ENCODE results near the gene MOCS3.
"Not testable (repeated sequence)": the region's sequence is repeated elsewhere in the genome, so short reads cannot be mapped to it uniquely, and the experiment has no call there.

Gene MOCS3

DNA sequence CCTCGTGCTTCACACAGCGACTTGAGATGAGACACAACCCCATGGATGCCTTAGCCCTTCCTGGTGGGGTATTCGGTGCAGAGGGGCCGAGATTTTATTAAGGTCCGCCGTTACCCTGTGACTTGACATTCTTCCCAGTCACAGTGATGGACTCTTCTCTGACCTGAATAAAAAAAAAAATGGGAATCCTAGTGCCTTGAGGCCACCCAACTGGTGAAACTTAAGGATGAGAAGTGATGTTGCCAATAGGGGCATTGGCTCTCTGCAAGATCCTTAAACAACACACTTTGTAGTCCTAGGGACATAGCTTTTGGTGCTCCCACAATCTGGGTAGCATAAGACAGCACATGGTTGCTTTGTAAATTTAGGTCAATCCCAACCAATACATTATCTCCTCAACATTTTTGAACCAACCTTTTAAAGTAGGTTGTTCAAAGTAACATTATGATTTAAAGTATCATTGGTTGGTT, 26.6 kb upstream of the MOCS3 start:
- DNase-seq (ENCODE audit: low read depth) = no peak

- no peak for DNase-seq (ENCODE audit: low read depth)
These were observed 25.8 kb upstream of the MOCS3 start for GRCh38 chr20:50932691-50933280.

DNA sequence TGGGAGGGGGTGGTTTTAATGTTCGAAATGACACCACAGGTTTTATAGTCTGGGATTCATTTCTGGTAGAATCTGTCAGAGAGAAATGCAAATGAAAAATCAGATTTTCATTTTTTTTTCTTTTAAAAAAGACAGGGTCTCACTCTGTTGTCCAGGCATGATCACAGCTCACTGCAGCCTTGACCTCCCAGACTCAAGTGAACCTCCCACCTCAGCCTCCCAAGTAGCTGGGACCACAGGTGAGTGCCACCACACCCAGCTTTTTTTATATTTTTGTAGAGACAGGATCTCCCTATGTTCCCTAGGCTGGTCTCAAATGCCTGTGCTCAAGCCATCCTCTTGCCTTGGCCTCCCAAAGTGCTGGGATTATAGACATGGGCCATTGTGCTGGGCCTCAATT, 25.0 kb upstream of the MOCS3 start:
- no peak for DNase-seq (ENCODE audit: low read depth)

DNA sequence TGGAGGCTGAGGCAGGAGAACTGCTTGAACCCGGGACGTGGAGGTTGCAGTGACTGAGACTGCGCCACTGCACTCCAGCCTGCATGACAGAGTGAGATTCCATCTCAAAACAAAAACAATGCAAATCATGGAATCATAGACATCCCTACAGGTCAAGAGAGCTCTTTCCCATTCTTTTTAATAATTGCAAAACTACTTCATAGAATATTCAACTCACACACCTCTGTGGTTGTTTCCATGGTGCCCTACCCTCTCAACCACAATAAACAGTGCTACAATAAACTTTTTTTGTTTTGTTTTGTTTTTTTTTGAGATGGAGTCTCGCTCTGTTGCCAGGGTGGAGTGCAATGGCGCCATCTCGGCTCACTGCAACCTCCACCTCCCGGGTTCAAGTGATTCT, 15.5 kb upstream of the MOCS3 start:
- no peak for DNase-seq (ENCODE audit: low read depth)

DNA sequence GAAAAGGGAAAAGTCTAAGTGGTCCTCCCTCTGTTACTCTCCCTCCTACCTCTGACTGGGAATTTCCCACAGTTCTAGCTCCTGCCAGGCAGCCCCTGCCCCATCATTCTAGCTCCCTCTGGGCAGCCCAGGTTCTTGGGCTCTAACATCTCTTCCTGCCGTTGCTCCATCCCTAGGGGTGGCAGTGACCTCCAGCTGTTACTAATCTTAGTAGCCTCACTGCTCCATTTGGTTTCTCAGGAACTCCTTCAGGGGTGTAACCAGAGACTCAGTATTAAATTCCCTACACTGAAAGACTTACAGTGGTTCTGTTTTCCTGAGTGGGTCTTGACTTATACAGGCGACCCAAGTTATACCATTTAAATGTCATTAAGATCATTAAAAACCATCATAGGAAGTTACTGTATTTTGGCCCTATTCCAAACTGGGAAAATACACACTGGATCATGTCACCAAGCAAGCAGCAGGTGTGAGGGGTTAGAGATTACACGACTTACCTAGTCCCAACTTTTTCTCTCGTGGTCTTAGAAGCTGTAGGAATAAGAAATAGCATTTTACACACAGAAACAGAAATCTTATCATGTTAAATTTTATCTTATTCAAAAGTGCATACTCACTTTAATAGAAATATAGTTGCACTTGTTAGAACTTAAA, 10.4 kb upstream of the MOCS3 start:
- no peak for DNase-seq (ENCODE audit: low read depth)

DNA sequence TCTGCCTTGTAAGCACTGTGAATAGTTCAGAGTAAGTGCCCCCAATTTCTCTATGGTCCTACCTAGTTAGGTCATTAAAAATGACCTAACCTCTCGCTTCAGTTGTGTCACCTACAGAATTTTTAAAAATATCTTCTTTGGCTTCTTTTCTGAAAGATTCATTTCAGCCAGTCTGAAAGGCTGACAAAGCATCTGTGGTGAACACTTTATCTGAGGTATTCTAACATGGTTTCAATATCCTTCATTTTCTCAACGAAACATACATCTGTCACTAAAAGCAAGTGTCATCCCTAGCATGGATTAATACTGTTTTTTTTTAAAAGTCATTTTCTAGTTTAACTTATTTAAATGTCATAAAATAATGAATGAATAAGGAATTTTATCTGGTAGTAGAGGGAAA, 5.4 kb upstream of the MOCS3 start:
- DNase-seq (ENCODE audit: low read depth) = no peak

DNA sequence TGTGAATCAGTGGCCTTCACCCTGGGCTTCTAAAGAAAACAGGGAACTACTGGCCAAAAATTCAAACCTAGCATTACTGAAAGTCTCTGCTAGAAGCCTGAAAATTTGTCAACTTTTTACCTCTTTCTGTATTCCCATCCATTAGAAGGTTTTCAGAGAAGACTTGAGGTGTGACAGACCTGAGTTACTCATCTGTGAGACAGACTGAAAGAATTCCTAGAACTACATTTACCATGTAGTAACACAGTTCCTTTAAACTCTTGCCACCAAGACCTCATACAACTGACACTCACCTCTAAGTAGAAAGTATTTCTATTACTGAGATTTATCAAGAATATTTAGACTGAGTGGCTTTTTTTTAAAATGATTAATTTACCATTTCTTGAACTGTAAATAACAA, 4.8 kb upstream of the MOCS3 start:
- no peak for DNase-seq (ENCODE audit: low read depth)

GRCh38 chr20:50957276-50957675, 1.3 kb upstream of the MOCS3 start:
- DNase-seq (ENCODE audit: low read depth) = no peak

DNA sequence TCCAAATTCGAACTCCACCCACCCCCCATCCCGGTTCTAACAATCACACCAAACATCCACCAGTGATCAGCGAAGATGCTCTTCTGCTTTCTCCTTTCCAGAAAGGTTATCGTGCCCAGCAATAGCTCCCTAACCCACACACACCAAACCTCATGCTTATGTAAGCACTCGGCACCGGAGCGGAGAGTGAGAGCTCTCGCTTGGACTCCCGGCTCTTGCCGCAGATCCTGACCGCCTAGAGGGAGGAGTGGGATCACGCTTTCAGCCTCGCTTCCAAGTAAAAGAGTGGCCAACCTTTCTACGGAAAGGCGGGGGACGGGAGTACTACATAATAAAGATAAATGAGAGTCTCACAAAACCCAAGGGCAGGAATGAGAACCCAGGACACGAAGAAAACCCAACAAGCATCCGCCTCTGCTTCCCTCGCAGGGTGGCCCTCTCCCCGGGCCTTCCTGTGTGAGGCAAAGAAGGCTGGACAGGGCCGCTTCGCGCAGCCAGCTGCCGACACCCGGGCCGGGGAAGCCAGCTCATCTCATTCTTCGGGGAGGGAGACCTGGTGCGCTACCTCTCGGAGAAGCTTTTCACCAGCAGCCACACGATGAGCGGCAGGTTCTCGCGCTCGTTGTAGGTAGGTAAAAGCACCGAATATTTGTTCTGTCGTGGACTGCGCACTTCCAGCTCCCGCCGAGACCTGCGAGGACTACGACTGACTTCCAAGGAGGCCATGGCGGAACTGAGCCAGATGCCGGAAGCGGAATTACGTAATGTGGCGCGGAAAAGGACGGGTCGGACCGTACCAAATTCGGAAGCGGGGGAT, 612 bp upstream of the MOCS3 start, which contains the start of gene DPM1:
DPM1 (minus strand) TSS at position 735 of the 817 bp plus-strand sequence; CDS start at position 726, 9 bp downstream.
- DNase-seq (ENCODE audit: low read depth) = peak; percentile 86

- no peak for DNase-seq (ENCODE audit: low read depth)
These were observed 1.0 kb downstream of the MOCS3 start for GRCh38 chr20:50959543-50960126.

DNA sequence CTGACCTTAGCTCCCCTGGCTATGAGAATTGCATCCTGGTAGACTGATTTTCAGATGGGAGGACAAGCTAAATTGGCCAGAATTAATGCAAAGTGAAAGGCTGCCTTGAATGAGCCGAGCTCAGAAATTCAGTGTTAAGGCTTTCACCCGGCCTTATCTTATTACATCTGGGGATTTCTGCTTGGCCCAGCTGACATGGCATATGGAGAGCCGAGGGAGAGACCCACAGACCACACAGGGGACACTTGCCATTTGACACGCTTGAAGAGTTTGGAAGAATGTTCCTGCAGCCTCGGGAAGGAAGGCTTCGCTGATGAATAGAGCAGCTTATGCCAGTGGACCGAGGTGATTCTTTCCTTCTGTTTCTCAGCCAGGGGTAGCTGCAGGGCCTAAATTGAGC, 9.0 kb downstream of the MOCS3 start:
- no peak for DNase-seq (ENCODE audit: low read depth)

- no peak for DNase-seq (ENCODE audit: low read depth)
These were observed 9.7 kb downstream of the MOCS3 start for GRCh38 chr20:50968289-50968688.

- DNase-seq (ENCODE audit: low read depth) = no peak
These were observed 10.8 kb downstream of the MOCS3 start for GRCh38 chr20:50969435-50969834.

- DNase-seq (ENCODE audit: low read depth) = no peak
These were observed 11.3 kb downstream of the MOCS3 start for GRCh38 chr20:50969912-50970311.

GRCh38 chr20:50975701-50976330, 17.2 kb downstream of the MOCS3 start:
- DNase-seq (ENCODE audit: low read depth) = no peak

DNA sequence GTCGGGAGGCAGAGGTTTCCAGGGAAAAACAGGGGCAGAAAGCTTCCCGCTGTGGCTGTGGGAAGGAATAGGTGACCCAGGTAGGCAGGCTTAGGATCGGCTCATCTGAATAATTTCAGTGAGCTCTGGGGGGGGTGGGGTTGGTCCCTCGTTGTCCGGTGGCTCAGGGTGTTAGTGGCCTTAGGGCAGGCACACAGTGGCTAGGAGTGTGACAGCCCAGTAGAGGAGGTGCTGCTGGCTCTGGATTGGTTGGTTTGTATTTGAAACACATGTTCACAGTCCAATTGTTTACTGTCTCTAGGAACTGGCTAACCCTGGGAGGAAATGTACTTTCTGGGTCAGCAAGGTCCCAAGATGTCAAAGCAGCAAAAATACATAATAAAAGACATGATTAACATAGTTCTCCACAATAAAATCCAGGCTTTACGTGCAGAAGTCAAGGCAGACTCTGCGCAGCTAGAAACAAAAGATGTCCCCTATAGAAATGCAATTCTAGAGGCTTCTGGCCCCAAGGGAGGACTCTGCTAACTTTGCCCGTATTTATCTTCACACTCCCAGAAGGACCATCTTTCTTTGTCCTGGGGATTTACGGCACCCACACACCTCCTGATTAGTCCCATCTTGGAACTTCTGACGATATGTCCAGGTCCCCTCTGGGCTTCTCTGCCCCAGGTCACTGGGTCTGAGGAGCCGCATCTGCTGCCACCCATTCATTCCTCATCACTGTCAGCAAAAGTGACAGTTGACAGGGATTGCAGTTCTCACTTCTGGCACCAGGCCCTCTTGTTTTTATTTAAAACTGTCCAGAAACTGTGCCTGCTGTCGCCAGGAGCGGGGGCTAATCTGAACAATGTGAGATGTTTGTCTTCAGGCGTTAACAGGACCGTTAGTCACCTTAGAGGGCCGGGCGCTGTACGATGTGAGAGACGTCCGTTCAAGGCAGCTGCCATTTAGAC, 18.7 kb downstream of the MOCS3 start:
- DNase-seq (ENCODE audit: low read depth) = no peak

DNA sequence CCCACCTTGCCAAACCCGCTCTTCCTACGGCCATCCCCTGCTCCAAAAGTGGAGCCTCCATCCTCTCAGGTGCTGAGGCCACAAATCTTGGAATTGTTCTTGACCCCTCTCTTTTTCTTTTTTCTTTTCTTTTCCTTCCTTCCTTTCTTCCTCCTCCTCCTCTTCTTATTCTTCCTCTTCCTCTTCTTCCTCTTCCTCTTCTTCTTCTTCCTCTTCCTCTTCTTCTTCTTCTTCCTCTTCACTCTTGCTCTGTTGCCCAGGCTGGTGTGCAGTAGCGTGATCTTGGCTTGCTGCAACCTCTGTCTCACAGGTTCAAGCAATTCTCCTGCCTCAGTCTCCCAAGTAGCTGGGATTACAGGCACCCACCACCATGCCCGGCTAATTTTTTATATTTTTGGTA, 19.9 kb downstream of the MOCS3 start:
- DNase-seq (ENCODE audit: low read depth) = not testable (repeated sequence)

- DNase-seq (ENCODE audit: low read depth) = no peak
These were observed 21.6 kb downstream of the MOCS3 start for GRCh38 chr20:50980071-50980681.

GRCh38 chr20:50980851-50981713, 22.5 kb downstream of the MOCS3 start:
- DNase-seq (ENCODE audit: low read depth) = peak; percentile 62

- DNase-seq (ENCODE audit: low read depth) = no peak
These were observed 23.1 kb downstream of the MOCS3 start for GRCh38 chr20:50981714-50982048.

Measured in stimulated activated CD8-positive, alpha-beta memory T cell treated with anti-CD3 and anti-CD28 coated beads, Interleukin-12 subunit alpha, Interleukin-12 subunit beta, amount 100 ng/mL, for 1 hour (primary cell).